HL-60 (cell line): ENCODE results near the gene MIX23.

Source experiments
- DNase-seq, 2 experiments: peaks; one replicate each; pipeline ENCODE4 v3.0.0-alpha.2; 2010 to 2020; ENCODE audit warnings: low read depth in 1 of 2, low spot score in 1 of 2
- H3K27ac ChIP-seq: fragments of 250-450 bp; sonication (Bioruptor Pico); replicated peaks from 2 replicates; pipeline ENCODE4 v1.5.1; 2020; ENCODE audit warnings: mild to moderate bottlenecking, moderate library complexity
- H3K27me3 ChIP-seq: fragments of 250-450 bp; sonication (Bioruptor Pico); 2 replicates; pipeline ENCODE4 v1.5.1; 2021; ENCODE audit warnings: mild to moderate bottlenecking, moderate library complexity; ENCODE audit not compliant: insufficient read depth, poor library complexity, severe bottlenecking
- H3K4me3 ChIP-seq: replicated peaks from 2 replicates; pipeline ENCODE4 v1.5.1; 2011; ENCODE audit warnings: mild to moderate bottlenecking, control low read depth, low read length; ENCODE audit not compliant: insufficient read depth
- CTCF ChIP-seq: IDR thresholded peaks from one replicate; pipeline ENCODE4 v1.5.1; 2011; ENCODE audit warnings: low read length, control low read depth, inconsistent platforms; ENCODE audit not compliant: insufficient read depth
- GABPA ChIP-seq: IDR thresholded peaks from 2 replicates; pipeline ENCODE4 v1.6.1; 2012; ENCODE audit warnings: low read depth
- POLR2AphosphoS5 ChIP-seq: IDR thresholded peaks from 2 replicates; pipeline ENCODE4 v1.6.1; 2012; ENCODE audit warnings: low read depth
- REST ChIP-seq: IDR thresholded peaks from 2 replicates; pipeline ENCODE4 v1.6.1; 2012; ENCODE audit warnings: low read depth; ENCODE audit not compliant: insufficient replicate concordance
- SPI1 ChIP-seq: IDR thresholded peaks from 2 replicates; pipeline ENCODE4 v1.6.1; 2012; ENCODE audit warnings: low read depth, mild to moderate bottlenecking, borderline replicate concordance

The MIX23 gene

GRCh38 chr3:122398920-122399319, 15.9 kb upstream of the MIX23 start:
- Histone ChIP-seq H3K4me3 (no peak overlapping the region), H3K27me3 (no peaks in the 10 kb centered on the region), H3K27ac (no peak overlapping the region)
- DNase-seq, result no peak
- no peak for TF ChIP-seq POLR2AphosphoS5
- TF ChIP-seq REST, result no peak
- no peak for TF ChIP-seq CTCF
- TF ChIP-seq GABPA, result no peak
- no peak for TF ChIP-seq SPI1

- no peaks in the 10 kb centered on the region for H3K27me3 ChIP-seq
- DNase-seq, result no peak
- TF ChIP-seq REST, result no peak
- TF ChIP-seq CTCF, result no peak
- no peak for TF ChIP-seq SPI1
- no peak for TF ChIP-seq GABPA
- no peak for TF ChIP-seq POLR2AphosphoS5
Observed at GRCh38 chr3:122397201-122397600, 14.2 kb upstream of the MIX23 start.

GRCh38 chr3:122396511-122396910, 13.5 kb upstream of the MIX23 start:
- Histone ChIP-seq H3K27me3 (no peaks in the 10 kb centered on the region), H3K27ac (no peak overlapping the region), H3K4me3 (no peak overlapping the region)
- TF ChIP-seq POLR2AphosphoS5 (no peak), GABPA (no peak), SPI1 (no peak), REST (no peak), CTCF (no peak)
- no peak for DNase-seq

More at GRCh38 chr3:122397201-122397600, 14.2 kb upstream of the MIX23 start:
- Histone ChIP-seq H3K27ac (no peak overlapping the region), H3K4me3 (no peak overlapping the region)
